Neural cell (in vitro differentiated cells): ENCODE measurements around the gene KCNJ6. TPM values are rescaled to one million over a fixed set of nuclear protein-coding genes. Genes with fewer than 3 reads are reported as not detected.

Experiments
- H2AFZ ChIP-seq: fragments of 200-600, 300-800 bp; sonication (generic), shearing (Covaris generic); 2 replicates; pipeline ENCODE4 v1.6.0; 2014; ENCODE audit warnings: low read depth, mild to moderate bottlenecking, antibody characterized with exemption, low read length, moderate library complexity
- H3F3A ChIP-seq: fragments of 200-600 bp; shearing (Covaris generic); 2 replicates; pipeline ENCODE4 v1.6.1; 2016; ENCODE audit warnings: mild to moderate bottlenecking, moderate library complexity, mixed read lengths, antibody characterized with exemption, low read length; ENCODE audit not compliant: insufficient read depth, poor library complexity, severe bottlenecking
- H3K27ac ChIP-seq: fragments of 200-600, 300-800 bp; sonication (generic), shearing (Covaris generic); 2 replicates; pipeline ENCODE4 v1.5.1; 2014; ENCODE audit warnings: mild to moderate bottlenecking, low read length, moderate library complexity
- H3K27me3 ChIP-seq: fragments of 300-800, 200-600 bp; sonication (generic), shearing (Covaris generic); 2 replicates; pipeline ENCODE4 v1.6.0; 2014; ENCODE audit warnings: mild to moderate bottlenecking, low read depth, low read length, moderate library complexity; ENCODE audit not compliant: insufficient read depth
- H3K36me3 ChIP-seq: fragments of 300-800, 200-600 bp; sonication (generic), shearing (Covaris generic); 2 replicates; pipeline ENCODE4 v1.5.1; 2014; ENCODE audit warnings: mild to moderate bottlenecking, antibody characterized with exemption, low read length, moderate library complexity; ENCODE audit not compliant: insufficient read depth
- H3K4me2 ChIP-seq: fragments of 300-800, 200-600 bp; sonication (generic), shearing (Covaris generic); 2 replicates; pipeline ENCODE4 v1.6.0; 2014; ENCODE audit warnings: mild to moderate bottlenecking, low read length
- H3K4me3 ChIP-seq: fragments of 300-800, 200-600 bp; sonication (generic), shearing (Covaris generic); 2 replicates; pipeline ENCODE4 v1.5.1; 2014; ENCODE audit warnings: mild to moderate bottlenecking, low read length, moderate library complexity
- H3K79me2 ChIP-seq: fragments of 200-600 bp; shearing (Covaris generic); replicated peaks from 2 replicates; pipeline ENCODE4 v1.6.0; 2014; ENCODE audit warnings: mild to moderate bottlenecking, low read length, moderate library complexity; ENCODE audit not compliant: insufficient read depth
- H3K9ac ChIP-seq: fragments of 300-800, 200-600 bp; sonication (generic), shearing (Covaris generic); 2 replicates; pipeline ENCODE4 v1.6.1; 2016; ENCODE audit warnings: mild to moderate bottlenecking, low read length, mixed read lengths
- H3K9me2 ChIP-seq: fragments of 200-600 bp; shearing (Covaris generic); 2 replicates; pipeline ENCODE4 v1.6.1; 2016; ENCODE audit warnings: mild to moderate bottlenecking, low read length, mixed read lengths; ENCODE audit not compliant: insufficient read depth
- H3K9me3 ChIP-seq: fragments of 200-600, 300-800 bp; sonication (generic), shearing (Covaris generic); 2 replicates; pipeline ENCODE4 v1.6.1; 2016; ENCODE audit warnings: mild to moderate bottlenecking, mixed run types, low read length, moderate library complexity, mixed read lengths
- H4K20me1 ChIP-seq: fragments of 200-600 bp; shearing (Covaris generic); 2 replicates; pipeline ENCODE4 v1.6.1; 2016; ENCODE audit warnings: mild to moderate bottlenecking, mixed run types; ENCODE audit not compliant: insufficient read depth
- EP300 ChIP-seq: fragments of 450-650 bp; conservative IDR thresholded peaks from 2 replicates; pipeline ENCODE4 v1.6.1; 2014; ENCODE audit warnings: antibody characterized with exemption, mild to moderate bottlenecking, moderate library complexity; ENCODE audit not compliant: poor library complexity, severe bottlenecking
- EZH2 ChIP-seq: fragments of 200-600, 300-800 bp; shearing (Covaris generic), sonication (generic); IDR thresholded peaks from 2 replicates; pipeline ENCODE4 v1.6.1; 2014; ENCODE audit warnings: antibody characterized with exemption, low read length, borderline replicate concordance, mild to moderate bottlenecking; ENCODE audit not compliant: insufficient read depth, poor library complexity, severe bottlenecking
- MXI1 ChIP-seq: fragments of 450-650 bp; conservative IDR thresholded peaks from 2 replicates; pipeline ENCODE4 v1.6.1; 2014; ENCODE audit warnings: antibody characterized with exemption, mild to moderate bottlenecking; ENCODE audit not compliant: poor library complexity, severe bottlenecking
- POLR2AphosphoS5 ChIP-seq: IDR thresholded peaks from 2 replicates; pipeline ENCODE4 v1.6.1; 2012
- RAD21 ChIP-seq: fragments of 450-650 bp; conservative IDR thresholded peaks from 2 replicates; pipeline ENCODE4 v1.6.1; 2014; ENCODE audit warnings: antibody characterized with exemption, mild to moderate bottlenecking, moderate library complexity
- SMC3 ChIP-seq: fragments of 450-650 bp; conservative IDR thresholded peaks from 2 replicates; pipeline ENCODE4 v1.6.1; 2014; ENCODE audit warnings: antibody characterized with exemption, mild to moderate bottlenecking, moderate library complexity; ENCODE audit not compliant: poor library complexity
- TAF1 ChIP-seq: IDR thresholded peaks from 2 replicates; pipeline ENCODE4 v1.6.1; 2012; ENCODE audit warnings: low read depth
- polyA plus RNA-seq: library from polyadenylated mRNA; depleted of rRNA; stranded (reverse); fragments of >200 nt; gene quantifications from 2 replicates; pipeline ENCODE4 v1.2.3, GENCODE V29; 2014
- TF ChIP-seq, protein P1 (sequence below): fragments of 450-650 bp; IDR thresholded peaks from 2 replicates; pipeline ENCODE4 v1.5.1; 2014; ENCODE audit warnings: antibody characterized with exemption, mild to moderate bottlenecking, moderate library complexity; ENCODE audit not compliant: poor library complexity, severe bottlenecking
- TF ChIP-seq, protein P2 (sequence below): IDR thresholded peaks from 2 replicates; pipeline ENCODE4 v1.6.1; 2012; ENCODE audit warnings: borderline replicate concordance

The KCNJ6 gene
- polyA plus RNA-seq, 1 donor from 2014 or later: 1.7 TPM

DNA sequence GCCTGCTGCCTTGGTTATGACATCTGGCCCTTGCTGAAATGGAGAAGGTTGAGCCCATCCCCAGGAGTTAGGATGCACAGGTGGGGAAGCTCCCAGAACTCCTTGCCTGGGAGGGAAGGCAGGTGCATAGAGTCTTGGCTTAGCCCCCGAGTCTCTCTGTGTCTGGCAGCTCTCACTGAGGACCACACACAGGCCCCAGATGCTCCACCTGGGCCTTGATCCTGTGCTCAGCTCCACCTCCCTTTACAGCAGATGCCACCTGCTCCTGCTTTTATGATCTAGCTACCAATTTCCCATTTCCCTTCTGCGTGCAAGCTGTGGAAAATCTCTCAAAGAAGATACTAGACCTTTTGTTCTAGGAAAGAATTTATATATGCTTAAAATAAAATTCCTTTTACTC lies 28.8 kb upstream of the KCNJ6 start:
- H3K79me2 ChIP-seq: no peaks in the 10 kb centered on the region
- peak overlapping the region; percentile 21 for H2AFZ ChIP-seq
- TF ChIP-seq TAF1 (no peak), POLR2AphosphoS5 (no peak), RAD21 (no peak), SMC3 (no peak), MXI1 (no peak), EP300 (no peak), EZH2 (no peak)
- TF ChIP-seq, protein P1, sequence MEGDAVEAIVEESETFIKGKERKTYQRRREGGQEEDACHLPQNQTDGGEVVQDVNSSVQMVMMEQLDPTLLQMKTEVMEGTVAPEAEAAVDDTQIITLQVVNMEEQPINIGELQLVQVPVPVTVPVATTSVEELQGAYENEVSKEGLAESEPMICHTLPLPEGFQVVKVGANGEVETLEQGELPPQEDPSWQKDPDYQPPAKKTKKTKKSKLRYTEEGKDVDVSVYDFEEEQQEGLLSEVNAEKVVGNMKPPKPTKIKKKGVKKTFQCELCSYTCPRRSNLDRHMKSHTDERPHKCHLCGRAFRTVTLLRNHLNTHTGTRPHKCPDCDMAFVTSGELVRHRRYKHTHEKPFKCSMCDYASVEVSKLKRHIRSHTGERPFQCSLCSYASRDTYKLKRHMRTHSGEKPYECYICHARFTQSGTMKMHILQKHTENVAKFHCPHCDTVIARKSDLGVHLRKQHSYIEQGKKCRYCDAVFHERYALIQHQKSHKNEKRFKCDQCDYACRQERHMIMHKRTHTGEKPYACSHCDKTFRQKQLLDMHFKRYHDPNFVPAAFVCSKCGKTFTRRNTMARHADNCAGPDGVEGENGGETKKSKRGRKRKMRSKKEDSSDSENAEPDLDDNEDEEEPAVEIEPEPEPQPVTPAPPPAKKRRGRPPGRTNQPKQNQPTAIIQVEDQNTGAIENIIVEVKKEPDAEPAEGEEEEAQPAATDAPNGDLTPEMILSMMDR: no peak
- TF ChIP-seq, protein P2, sequence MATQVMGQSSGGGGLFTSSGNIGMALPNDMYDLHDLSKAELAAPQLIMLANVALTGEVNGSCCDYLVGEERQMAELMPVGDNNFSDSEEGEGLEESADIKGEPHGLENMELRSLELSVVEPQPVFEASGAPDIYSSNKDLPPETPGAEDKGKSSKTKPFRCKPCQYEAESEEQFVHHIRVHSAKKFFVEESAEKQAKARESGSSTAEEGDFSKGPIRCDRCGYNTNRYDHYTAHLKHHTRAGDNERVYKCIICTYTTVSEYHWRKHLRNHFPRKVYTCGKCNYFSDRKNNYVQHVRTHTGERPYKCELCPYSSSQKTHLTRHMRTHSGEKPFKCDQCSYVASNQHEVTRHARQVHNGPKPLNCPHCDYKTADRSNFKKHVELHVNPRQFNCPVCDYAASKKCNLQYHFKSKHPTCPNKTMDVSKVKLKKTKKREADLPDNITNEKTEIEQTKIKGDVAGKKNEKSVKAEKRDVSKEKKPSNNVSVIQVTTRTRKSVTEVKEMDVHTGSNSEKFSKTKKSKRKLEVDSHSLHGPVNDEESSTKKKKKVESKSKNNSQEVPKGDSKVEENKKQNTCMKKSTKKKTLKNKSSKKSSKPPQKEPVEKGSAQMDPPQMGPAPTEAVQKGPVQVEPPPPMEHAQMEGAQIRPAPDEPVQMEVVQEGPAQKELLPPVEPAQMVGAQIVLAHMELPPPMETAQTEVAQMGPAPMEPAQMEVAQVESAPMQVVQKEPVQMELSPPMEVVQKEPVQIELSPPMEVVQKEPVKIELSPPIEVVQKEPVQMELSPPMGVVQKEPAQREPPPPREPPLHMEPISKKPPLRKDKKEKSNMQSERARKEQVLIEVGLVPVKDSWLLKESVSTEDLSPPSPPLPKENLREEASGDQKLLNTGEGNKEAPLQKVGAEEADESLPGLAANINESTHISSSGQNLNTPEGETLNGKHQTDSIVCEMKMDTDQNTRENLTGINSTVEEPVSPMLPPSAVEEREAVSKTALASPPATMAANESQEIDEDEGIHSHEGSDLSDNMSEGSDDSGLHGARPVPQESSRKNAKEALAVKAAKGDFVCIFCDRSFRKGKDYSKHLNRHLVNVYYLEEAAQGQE: no peak

DNA sequence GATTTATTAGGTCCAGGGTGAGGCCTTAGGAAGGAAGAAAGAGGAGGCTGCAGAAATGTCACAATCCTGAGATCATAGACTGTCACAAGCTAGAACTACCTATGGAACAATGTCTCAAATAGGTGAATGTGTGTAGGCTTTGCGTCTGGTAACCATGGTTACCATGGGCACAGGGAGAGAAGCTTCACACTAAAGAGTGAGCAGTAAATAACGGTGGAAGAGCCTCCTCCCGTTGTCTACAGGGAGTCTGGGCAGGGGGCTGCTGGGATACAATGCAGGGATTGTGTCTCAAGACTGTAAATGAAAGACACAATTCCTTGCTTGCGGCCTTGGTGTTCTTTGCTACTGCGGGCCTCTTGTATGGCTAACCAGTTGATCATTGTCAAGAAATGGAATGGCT lies 28.2 kb upstream of the KCNJ6 start:
- Histone ChIP-seq H3K9me3 (no peaks in the 10 kb centered on the region), H3F3A (no peaks in the 10 kb centered on the region), H3K27ac (peak overlapping the region; percentile 76), H3K9ac (peak overlapping the region; percentile 27), H3K36me3 (no peaks in the 10 kb centered on the region), H2AFZ (peak overlapping the region; percentile 21), H3K9me2 (no peaks in the 10 kb centered on the region), H3K79me2 (no peaks in the 10 kb centered on the region), H4K20me1 (no peaks in the 10 kb centered on the region), H3K27me3 (no peaks in the 10 kb centered on the region), H3K4me3 (peak overlapping the region; percentile 27), H3K4me2 (no peak overlapping the region)
- peak; percentile 60 for TF ChIP-seq POLR2AphosphoS5
- no peak for TF ChIP-seq MXI1
- TF ChIP-seq EP300: peak; percentile 71
- TF ChIP-seq, protein P1: no peak
- TF ChIP-seq SMC3: no peak
- TF ChIP-seq TAF1: no peak
- no peak for TF ChIP-seq RAD21
- TF ChIP-seq, protein P2: peak; percentile 66
- TF ChIP-seq EZH2: no peak

More for the DNA sequence above, 28.8 kb upstream of the KCNJ6 start:
- Histone ChIP-seq H3K9me3 (no peaks in the 10 kb centered on the region), H3K27me3 (no peaks in the 10 kb centered on the region), H3K9me2 (no peaks in the 10 kb centered on the region), H3F3A (no peaks in the 10 kb centered on the region), H3K4me2 (no peak overlapping the region), H3K4me3 (peak overlapping the region; percentile 27), H3K9ac (peak overlapping the region; percentile 22), H4K20me1 (no peaks in the 10 kb centered on the region), H3K27ac (peak overlapping the region; percentile 76), H3K36me3 (no peaks in the 10 kb centered on the region)
